ENCODE data around the gene CAMSAP2. TPM values are rescaled to one million over a fixed set of nuclear protein-coding genes. Genes with fewer than 3 reads are reported as not detected.

Gene CAMSAP2
- total RNA-seq, 1 experiment from 2014 or later = 23.4 TPM

DNA sequence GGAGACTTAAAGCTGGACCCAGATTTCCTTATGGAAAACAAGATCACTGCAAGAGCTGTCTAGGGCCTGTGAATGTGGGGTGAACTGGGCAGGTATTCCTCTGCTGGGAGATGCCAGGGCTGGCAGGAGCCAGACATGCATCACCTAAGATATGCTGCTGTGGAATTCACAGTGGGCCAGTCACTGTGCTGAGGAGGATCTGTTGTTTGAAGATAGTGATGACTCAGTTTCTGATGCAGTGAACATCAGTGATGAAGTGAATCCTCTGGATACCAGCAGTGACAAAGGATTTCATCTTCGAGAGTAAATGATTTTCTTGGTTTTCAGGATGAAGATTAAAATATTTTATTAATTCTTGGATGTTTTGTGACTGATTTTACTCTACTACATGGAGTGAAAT, 29.9 kb upstream of the CAMSAP2 start:
- Histone ChIP-seq H3K4me1 (no peaks in the 10 kb centered on the region), H3K4me3 (ENCODE audit: low read depth, low read length) (no peak overlapping the region), H3K9me3 (no peaks in the 10 kb centered on the region), H3K27me3 (replicated peaks; ENCODE audit: control insufficient read depth, insufficient read depth, low read length) (no peaks in the 10 kb centered on the region), H3K36me3 (ENCODE audit: control insufficient read depth, insufficient read depth, low read length) (no peaks in the 10 kb centered on the region)
- Mint-ChIP-seq H3K4me1 (ENCODE audit: low read depth, unreplicated experiment) (no peaks in the 10 kb centered on the region), H3K27me3 (ENCODE audit: insufficient read depth, unreplicated experiment) (no peaks in the 10 kb centered on the region), H3K4me3 (ENCODE audit: unreplicated experiment) (no peak overlapping the region), H3K9me3 (ENCODE audit: unreplicated experiment) (no peaks in the 10 kb centered on the region), H3K36me3 (ENCODE audit: insufficient read depth, unreplicated experiment) (no peaks in the 10 kb centered on the region), H3K27ac (ENCODE audit: unreplicated experiment) (no peak overlapping the region)
- TF ChIP-seq, protein P1, sequence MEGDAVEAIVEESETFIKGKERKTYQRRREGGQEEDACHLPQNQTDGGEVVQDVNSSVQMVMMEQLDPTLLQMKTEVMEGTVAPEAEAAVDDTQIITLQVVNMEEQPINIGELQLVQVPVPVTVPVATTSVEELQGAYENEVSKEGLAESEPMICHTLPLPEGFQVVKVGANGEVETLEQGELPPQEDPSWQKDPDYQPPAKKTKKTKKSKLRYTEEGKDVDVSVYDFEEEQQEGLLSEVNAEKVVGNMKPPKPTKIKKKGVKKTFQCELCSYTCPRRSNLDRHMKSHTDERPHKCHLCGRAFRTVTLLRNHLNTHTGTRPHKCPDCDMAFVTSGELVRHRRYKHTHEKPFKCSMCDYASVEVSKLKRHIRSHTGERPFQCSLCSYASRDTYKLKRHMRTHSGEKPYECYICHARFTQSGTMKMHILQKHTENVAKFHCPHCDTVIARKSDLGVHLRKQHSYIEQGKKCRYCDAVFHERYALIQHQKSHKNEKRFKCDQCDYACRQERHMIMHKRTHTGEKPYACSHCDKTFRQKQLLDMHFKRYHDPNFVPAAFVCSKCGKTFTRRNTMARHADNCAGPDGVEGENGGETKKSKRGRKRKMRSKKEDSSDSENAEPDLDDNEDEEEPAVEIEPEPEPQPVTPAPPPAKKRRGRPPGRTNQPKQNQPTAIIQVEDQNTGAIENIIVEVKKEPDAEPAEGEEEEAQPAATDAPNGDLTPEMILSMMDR (IDR thresholded peaks at IDR 0.05; ENCODE audit: insufficient read depth in 1 of 2, low read depth in 1 of 2, low read length in 1 of 2, severe bottlenecking in 1 of 2, unreplicated experiment in 1 of 2) = no peak
- no TSS peak for BruUV-seq (replicated peaks)
- POLR2A ChIA-PET = no interaction called here
- intact Hi-C loops (cut with micrococcal nuclease; ENCODE audit: unreplicated experiment) = no loop called here
- CTCF ChIA-PET = no interaction called here
- DNase-seq = no peak

DNA sequence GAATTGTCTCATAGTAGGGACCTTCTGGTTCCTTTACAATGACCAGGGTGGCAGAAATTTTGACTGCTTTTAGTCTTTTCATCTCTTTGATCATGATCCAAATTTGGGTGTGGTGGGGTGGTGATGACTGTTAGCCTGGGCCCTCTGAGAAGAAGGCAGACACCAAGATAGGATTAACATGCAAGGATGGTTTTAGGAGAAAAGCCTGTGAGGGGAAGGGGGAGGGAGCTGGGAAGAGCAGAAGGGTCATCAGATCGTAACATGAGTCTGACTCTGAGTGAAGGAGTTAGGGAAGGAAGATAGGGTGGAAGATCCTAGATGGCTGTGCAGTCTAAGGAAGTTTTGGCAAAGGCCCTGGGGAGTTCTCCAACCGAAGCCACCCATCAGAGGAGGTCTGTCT, 28.5 kb upstream of the CAMSAP2 start:
- POLR2A ChIA-PET = no interaction called here

DNA sequence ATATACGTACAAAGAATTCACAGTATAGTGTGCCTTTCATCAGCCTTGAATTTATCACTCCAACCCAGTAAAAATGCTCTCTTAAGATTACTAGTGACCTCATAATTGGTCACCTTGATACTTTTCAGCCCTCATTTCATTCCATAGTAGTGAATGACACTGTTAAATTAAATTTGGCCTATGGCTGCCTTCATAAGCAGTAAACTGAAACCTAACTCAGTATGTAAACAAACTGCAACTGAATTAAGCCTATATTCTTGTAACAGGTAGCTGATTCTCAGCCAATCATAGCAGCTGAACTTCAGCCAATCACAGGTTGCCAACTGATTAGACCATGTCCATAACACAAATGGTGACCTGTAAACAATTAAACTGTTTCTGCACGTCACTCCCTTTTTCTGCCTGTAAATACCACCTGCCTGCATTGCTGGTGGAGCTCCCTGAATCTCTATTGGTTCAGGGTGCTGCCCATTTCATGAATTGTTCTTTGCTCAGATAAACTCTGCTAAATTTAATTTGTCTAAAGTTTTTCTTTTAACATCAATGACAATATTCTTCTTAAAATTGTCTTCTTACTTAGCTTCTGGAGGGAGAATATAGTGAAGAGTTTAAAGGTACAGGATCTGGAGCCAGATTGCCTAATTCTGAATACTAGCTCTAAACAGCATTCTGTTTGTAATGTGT, 24.0 kb upstream of the CAMSAP2 start:
- POLR2A ChIA-PET = no interaction called here
- Mint-ChIP-seq H3K36me3 (ENCODE audit: insufficient read depth, unreplicated experiment) (no peaks in the 10 kb centered on the region), H3K27me3 (ENCODE audit: insufficient read depth, unreplicated experiment) (peaks cover under 1% of the 10 kb centered on the region), H3K9me3 (ENCODE audit: unreplicated experiment) (no peaks in the 10 kb centered on the region), H3K4me3 (ENCODE audit: unreplicated experiment) (no peak overlapping the region), H3K27ac (ENCODE audit: unreplicated experiment) (no peak overlapping the region), H3K4me1 (ENCODE audit: low read depth, unreplicated experiment) (no peaks in the 10 kb centered on the region)
- Histone ChIP-seq H3K36me3 (ENCODE audit: control insufficient read depth, insufficient read depth, low read length) (no peaks in the 10 kb centered on the region), H3K4me3 (ENCODE audit: low read depth, low read length) (no peak overlapping the region), H3K4me1 (no peaks in the 10 kb centered on the region), H3K27me3 (replicated peaks; ENCODE audit: control insufficient read depth, insufficient read depth, low read length) (no peaks in the 10 kb centered on the region), H3K9me3 (no peaks in the 10 kb centered on the region)
- BruUV-seq (replicated peaks) = no TSS peak
- DNase-seq = no peak
- intact Hi-C loops (cut with micrococcal nuclease; ENCODE audit: unreplicated experiment) = no loop called here
- CTCF ChIA-PET = no interaction called here
- TF ChIP-seq, protein P1 (IDR thresholded peaks at IDR 0.05; ENCODE audit: insufficient read depth in 1 of 2, low read depth in 1 of 2, low read length in 1 of 2, severe bottlenecking in 1 of 2, unreplicated experiment in 1 of 2) = no peak

More for the DNA sequence above, 28.5 kb upstream of the CAMSAP2 start:
- no peaks in the 10 kb centered on the region for H3K9me3 Mint-ChIP-seq (ENCODE audit: unreplicated experiment)
- no peaks in the 10 kb centered on the region for H3K9me3 ChIP-seq
- TF ChIP-seq, protein P1 (IDR thresholded peaks at IDR 0.05; ENCODE audit: insufficient read depth in 1 of 2, low read depth in 1 of 2, low read length in 1 of 2, severe bottlenecking in 1 of 2, unreplicated experiment in 1 of 2) = no peak
- H3K27ac Mint-ChIP-seq (ENCODE audit: unreplicated experiment) = no peak overlapping the region
- no peak for DNase-seq
- H3K36me3 Mint-ChIP-seq (ENCODE audit: insufficient read depth, unreplicated experiment) = no peaks in the 10 kb centered on the region
- H3K4me1 Mint-ChIP-seq (ENCODE audit: low read depth, unreplicated experiment) = no peaks in the 10 kb centered on the region
- H3K36me3 ChIP-seq (ENCODE audit: control insufficient read depth, insufficient read depth, low read length) = no peaks in the 10 kb centered on the region
- BruUV-seq (replicated peaks) = no TSS peak
- H3K4me3 Mint-ChIP-seq (ENCODE audit: unreplicated experiment) = no peak overlapping the region
- no peaks in the 10 kb centered on the region for H3K27me3 ChIP-seq (replicated peaks; ENCODE audit: control insufficient read depth, insufficient read depth, low read length)
- no peaks in the 10 kb centered on the region for H3K4me1 ChIP-seq
- CTCF ChIA-PET = no interaction called here
- intact Hi-C loops (cut with micrococcal nuclease; ENCODE audit: unreplicated experiment) = no loop called here
- H3K4me3 ChIP-seq (ENCODE audit: low read depth, low read length) = no peak overlapping the region
- H3K27me3 Mint-ChIP-seq (ENCODE audit: insufficient read depth, unreplicated experiment) = no peaks in the 10 kb centered on the region
